ENCODE measurements around the gene GPR155. TPM values are rescaled to one million over a fixed set of nuclear protein-coding genes. Genes with fewer than 3 reads are reported as not detected.
"Not testable (repeated sequence)": the region's sequence is repeated elsewhere in the genome, so short reads cannot be mapped to it uniquely, and the experiment has no call there.

The GPR155 gene
- total RNA-seq, 1 donor from 2014 or later, result 5.2 TPM

- peaks cover 10% of the 10 kb centered on the region for H3K4me1 Mint-ChIP-seq (ENCODE audit: unreplicated experiment)
- H3K27ac Mint-ChIP-seq (ENCODE audit: unreplicated experiment), result peak overlapping the region; percentile 60
- TF ChIP-seq, protein P1, sequence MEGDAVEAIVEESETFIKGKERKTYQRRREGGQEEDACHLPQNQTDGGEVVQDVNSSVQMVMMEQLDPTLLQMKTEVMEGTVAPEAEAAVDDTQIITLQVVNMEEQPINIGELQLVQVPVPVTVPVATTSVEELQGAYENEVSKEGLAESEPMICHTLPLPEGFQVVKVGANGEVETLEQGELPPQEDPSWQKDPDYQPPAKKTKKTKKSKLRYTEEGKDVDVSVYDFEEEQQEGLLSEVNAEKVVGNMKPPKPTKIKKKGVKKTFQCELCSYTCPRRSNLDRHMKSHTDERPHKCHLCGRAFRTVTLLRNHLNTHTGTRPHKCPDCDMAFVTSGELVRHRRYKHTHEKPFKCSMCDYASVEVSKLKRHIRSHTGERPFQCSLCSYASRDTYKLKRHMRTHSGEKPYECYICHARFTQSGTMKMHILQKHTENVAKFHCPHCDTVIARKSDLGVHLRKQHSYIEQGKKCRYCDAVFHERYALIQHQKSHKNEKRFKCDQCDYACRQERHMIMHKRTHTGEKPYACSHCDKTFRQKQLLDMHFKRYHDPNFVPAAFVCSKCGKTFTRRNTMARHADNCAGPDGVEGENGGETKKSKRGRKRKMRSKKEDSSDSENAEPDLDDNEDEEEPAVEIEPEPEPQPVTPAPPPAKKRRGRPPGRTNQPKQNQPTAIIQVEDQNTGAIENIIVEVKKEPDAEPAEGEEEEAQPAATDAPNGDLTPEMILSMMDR (IDR thresholded peaks at IDR 0.05), result no peak
- DNase-seq (ENCODE audit: extremely low spot score, unreplicated experiment), result no peak
- H3K27me3 Mint-ChIP-seq (ENCODE audit: unreplicated experiment), result peaks cover 9% of the 10 kb centered on the region
- H3K4me3 Mint-ChIP-seq (ENCODE audit: unreplicated experiment), result peak overlapping the region; percentile 89
- H3K9me3 Mint-ChIP-seq (ENCODE audit: unreplicated experiment), result no peaks in the 10 kb centered on the region
- no peaks in the 10 kb centered on the region for H3K36me3 Mint-ChIP-seq (ENCODE audit: unreplicated experiment)
Measured at GRCh38 chr2:174485788-174486562, 854 bp downstream of the GPR155 start.

GRCh38 chr2:174485045-174485444 lies 1.8 kb downstream of the GPR155 start:
- H3K36me3 Mint-ChIP-seq (ENCODE audit: unreplicated experiment); H3K9me3 Mint-ChIP-seq (ENCODE audit: unreplicated experiment); H3K27me3 Mint-ChIP-seq (ENCODE audit: unreplicated experiment); H3K4me3 Mint-ChIP-seq (ENCODE audit: unreplicated experiment); DNase-seq (ENCODE audit: extremely low spot score, unreplicated experiment); H3K27ac Mint-ChIP-seq (ENCODE audit: unreplicated experiment): not testable (repeated sequence)
- H3K4me1 Mint-ChIP-seq (ENCODE audit: unreplicated experiment), result peaks cover 10% of the 10 kb centered on the region

- Mint-ChIP-seq H3K9me3 (ENCODE audit: unreplicated experiment) (no peaks in the 10 kb centered on the region), H3K27me3 (ENCODE audit: unreplicated experiment) (no peaks in the 10 kb centered on the region), H3K4me1 (ENCODE audit: unreplicated experiment) (peaks cover 10% of the 10 kb centered on the region), H3K4me3 (ENCODE audit: unreplicated experiment) (no peak overlapping the region), H3K27ac (ENCODE audit: unreplicated experiment) (no peak overlapping the region), H3K36me3 (ENCODE audit: unreplicated experiment) (no peaks in the 10 kb centered on the region)
- TF ChIP-seq, protein P1 (IDR thresholded peaks at IDR 0.05), result no peak
- DNase-seq (ENCODE audit: extremely low spot score, unreplicated experiment), result no peak
Measured at GRCh38 chr2:174484573-174484972, 2.3 kb downstream of the GPR155 start.

DNA sequence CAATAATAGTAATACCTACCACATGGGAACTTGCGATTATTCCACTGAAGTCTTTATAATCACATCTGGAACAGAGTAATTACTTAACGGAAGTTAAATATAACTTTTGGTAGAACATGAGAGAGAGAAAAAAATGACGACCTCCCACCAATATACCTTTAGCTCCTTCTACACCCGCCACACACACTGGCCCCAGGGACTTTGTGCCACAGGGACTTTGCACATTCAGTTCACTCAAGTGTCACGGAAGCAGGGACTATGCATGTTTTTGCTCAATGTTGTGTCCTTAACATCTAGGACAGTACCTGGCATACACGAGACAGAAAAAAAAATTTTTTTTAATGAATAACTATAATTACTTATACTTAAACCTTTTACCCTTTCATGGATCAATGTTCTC lies 4.0 kb downstream of the GPR155 start:
- peaks cover 10% of the 10 kb centered on the region for H3K4me1 Mint-ChIP-seq (ENCODE audit: unreplicated experiment)
- no peak for DNase-seq (ENCODE audit: extremely low spot score, unreplicated experiment)
- H3K27ac Mint-ChIP-seq (ENCODE audit: unreplicated experiment), result no peak overlapping the region
- H3K27me3 Mint-ChIP-seq (ENCODE audit: unreplicated experiment), result no peaks in the 10 kb centered on the region
- TF ChIP-seq, protein P1 (IDR thresholded peaks at IDR 0.05), result no peak
- H3K4me3 Mint-ChIP-seq (ENCODE audit: unreplicated experiment), result no peak overlapping the region
- no peaks in the 10 kb centered on the region for H3K36me3 Mint-ChIP-seq (ENCODE audit: unreplicated experiment)
- H3K9me3 Mint-ChIP-seq (ENCODE audit: unreplicated experiment), result no peaks in the 10 kb centered on the region

DNA sequence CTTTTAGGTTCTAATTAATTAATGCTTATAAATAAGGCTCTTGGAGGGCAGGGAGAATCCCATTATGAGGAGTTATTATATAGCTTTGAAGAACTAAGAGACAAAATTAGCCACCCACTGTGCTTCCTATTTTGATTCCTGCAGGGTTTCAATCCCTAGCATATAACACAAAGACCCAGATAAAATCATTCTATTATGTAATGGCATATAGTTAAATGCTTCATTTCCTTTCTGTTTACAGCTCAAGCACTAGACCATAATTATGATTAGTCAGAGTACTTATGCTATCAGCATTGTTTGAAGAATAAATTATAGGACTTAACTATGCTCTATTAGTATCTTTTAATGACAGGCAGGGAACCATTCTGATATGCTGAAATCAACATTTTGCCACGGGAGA lies 9.1 kb downstream of the GPR155 start:
- Mint-ChIP-seq H3K27me3 (ENCODE audit: unreplicated experiment) (no peaks in the 10 kb centered on the region), H3K4me3 (ENCODE audit: unreplicated experiment) (no peak overlapping the region), H3K4me1 (ENCODE audit: unreplicated experiment) (peaks cover 8% of the 10 kb centered on the region), H3K36me3 (ENCODE audit: unreplicated experiment) (no peaks in the 10 kb centered on the region), H3K9me3 (ENCODE audit: unreplicated experiment) (no peaks in the 10 kb centered on the region), H3K27ac (ENCODE audit: unreplicated experiment) (no peak overlapping the region)
- TF ChIP-seq, protein P1 (IDR thresholded peaks at IDR 0.05), result no peak
- no peak for DNase-seq (ENCODE audit: extremely low spot score, unreplicated experiment)

All from osteocyte (in vitro differentiated cells).